Heart right ventricle (tissue), 16 donors: ENCODE results near the gene FANCI. TPM values are rescaled to one million over a fixed set of nuclear protein-coding genes. Genes with fewer than 3 reads are reported as not detected.

Source experiments
- ATAC-seq, 8 donors: fragments of 200-7000 bp; cut with Tn5 transposase; one replicate each; pipeline ENCODE4 v1.9.1; 2020; ENCODE audit warnings: mild to moderate bottlenecking in 8 of 8, moderate library complexity in 8 of 8, moderate number of reproducible peaks in 1 of 8
- DNase-seq, 2 donors: peaks; one replicate each; pipeline ENCODE4 v3.0.0-alpha.2; 2020
- H3K27ac ChIP-seq, 10 donors: fragments of 200-600 bp; sonication (generic) in 2 of 10; one replicate each; pipeline versions ENCODE4 v1.5.0 to v1.8.0; 2020 to 2022; ENCODE audit warnings: mild to moderate bottlenecking in 3 of 10
- H3K27me3 ChIP-seq, 7 donors: fragments of 200-600 bp; one replicate each; pipeline ENCODE4 v1.8.0; 2021 to 2022; ENCODE audit warnings: mild to moderate bottlenecking in 2 of 7
- H3K36me3 ChIP-seq, 9 donors: fragments of 200-600 bp; sonication (generic) in 1 of 9; one replicate each; pipeline versions ENCODE4 v1.5.0 to v1.8.0; 2020 to 2022; ENCODE audit warnings: mild to moderate bottlenecking in 2 of 9
- H3K4me1 ChIP-seq, 9 donors: fragments of 200-600 bp; sonication (generic) in 1 of 9; one replicate each; pipeline versions ENCODE4 v1.5.0 to v1.8.0; 2020 to 2022; ENCODE audit warnings: mild to moderate bottlenecking in 4 of 9
- H3K4me3 ChIP-seq, 10 donors: fragments of 200-600 bp; sonication (generic) in 2 of 10; one replicate each; pipeline versions ENCODE4 v1.5.0 to v1.8.0; 2020 to 2022; ENCODE audit warnings: mild to moderate bottlenecking in 7 of 10, moderate library complexity in 2 of 10
- H3K9me3 ChIP-seq, 11 donors: fragments of 200-600 bp in 10 of 11; sonication (generic) in 2 of 11; one replicate each; pipeline versions ENCODE4 v1.5.0 to v1.8.0; 2013 to 2022; ENCODE audit warnings: mild to moderate bottlenecking in 2 of 11, control low read depth in 1 of 11, moderate library complexity in 1 of 11
- WGBS, 2 donors: extraction: QIAGEN DNeasy Blood & Tissue Kit; methylation state at CpG; one replicate each; pipeline ENCODE4 v1.1.7; 2013; ENCODE audit warnings: inconsistent platforms in 1 of 2; 5-methylcytosine and 5-hydroxymethylcytosine counted together
- intact Hi-C, 10 donors: fragments of 100-400 bp; cut with DNase I; formaldehyde crosslinking; loops; one replicate each; pipeline versions ENCODE4 v1.11.1 to v1.14.2; 2022
- polyA plus RNA-seq, 2 donors: library from polyadenylated mRNA; stranded (reverse); fragments of 200-250 nt; gene quantifications; one replicate each; pipeline ENCODE4 v1.2.3, GENCODE V29; 2013
- total RNA-seq, 10 donors: library from RNA; stranded (reverse); fragmentation: NEBNext Ultra II Directional in 3 of 10; extraction: Animal tissue kit (Norgen Biotek cat#: 25700) in 3 of 10; gene quantifications; one replicate each; pipeline versions ENCODE4 v1.2.1 to v1.2.4, GENCODE V29; 2021 to 2023
- TF ChIP-seq, protein P1 (sequence below), 9 donors: fragments of 200-600 bp; sonication (generic) in 2 of 9; IDR thresholded peaks; one replicate each; pipeline versions ENCODE4 v1.5.0 to v1.8.0; 2021 to 2022; ENCODE audit warnings: antibody characterized with exemption in 9 of 9, mild to moderate bottlenecking in 5 of 9, moderate library complexity in 1 of 9
- donor health status: Arrhythmogenic right ventricular cardiomyopathy.
- donor health status: ischemic (EF 13 %, LVEDD 7.1; RV severe dilation, severe dysfunction).
- donor health status: healthy with polysubstance abuse.
- donor health status: DM: no; HTN: yes; CAD: no.
- donor health status: DM: no; HTN: no; CAD: no.
- donor health status: ischemic (EF 25% LVEDD 6.9; RV normal size, moderate dysfunction).
- donor health status: ischemic (EF 25% LVEDD 5.7; RV mildly dilated, moderate dysfunction).
- donor health status: healthy.
- donor health status: DM: yes; HTN: yes; CAD: no.
- donor health status: Ischemic cardiomyopathy.
- donor health status: ischemic (EF 35%, LVEDD 5.7; RV mildly dilated, moderate dysfunction).
- donor health status: nonischemic (EF 11% LVEDD 7.7; RV severe dilation, severe dysfunction).
- donor health status: DM: yes; HTN: yes; CAD: no.
- donor health status: PGD.
- donor health status: ischemic (EF 29% LVEDD 5.4; RV normal size, mild dysfunction).
- donor health status: nonischemic (EF 23%, LVEDD 6.1; RV moderate dilation, normal function).

Gene FANCI
- total and polyA plus RNA-seq, 12 donors: 1.3 to 9.9 (median 2.5) TPM

DNA sequence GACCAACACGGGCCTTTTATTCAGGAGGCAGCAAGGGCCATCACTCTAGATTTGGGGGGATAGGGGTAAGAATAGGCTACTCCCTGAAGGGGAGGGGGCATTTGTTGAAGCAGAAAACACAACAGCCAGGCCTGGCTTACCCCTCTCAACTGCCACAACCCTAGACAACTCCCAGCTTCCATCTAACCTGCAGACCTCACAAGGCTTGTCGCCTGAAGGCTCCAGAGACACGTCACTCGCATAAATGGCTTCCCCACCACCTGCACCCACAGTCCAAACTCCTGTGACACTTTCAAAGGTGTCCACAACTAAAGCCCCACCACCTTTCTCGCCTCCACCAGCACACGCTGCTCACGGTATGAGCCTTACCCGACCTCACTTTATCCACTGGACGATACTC, 75.9 kb downstream of the FANCI start:
- H3K36me3 ChIP-seq: peaks cover 11 to 100% (median 81%) of the 10 kb centered on the region in 9 donors
- DNase-seq (no peak), ATAC-seq (no peak)
- no peak overlapping the region for H3K27ac ChIP-seq
- no peaks in the 10 kb centered on the region for H3K9me3 ChIP-seq
- intact Hi-C loops: loop anchor here in 1 of 10 donors (10.0 kb wide), 1 partner anchor 65 kb away; no protein-coding TSS in a partner anchor
- H3K4me1 ChIP-seq: no peaks in the 10 kb centered on the region
- H3K27me3 ChIP-seq: no peaks in the 10 kb centered on the region
- TF ChIP-seq, protein P1, sequence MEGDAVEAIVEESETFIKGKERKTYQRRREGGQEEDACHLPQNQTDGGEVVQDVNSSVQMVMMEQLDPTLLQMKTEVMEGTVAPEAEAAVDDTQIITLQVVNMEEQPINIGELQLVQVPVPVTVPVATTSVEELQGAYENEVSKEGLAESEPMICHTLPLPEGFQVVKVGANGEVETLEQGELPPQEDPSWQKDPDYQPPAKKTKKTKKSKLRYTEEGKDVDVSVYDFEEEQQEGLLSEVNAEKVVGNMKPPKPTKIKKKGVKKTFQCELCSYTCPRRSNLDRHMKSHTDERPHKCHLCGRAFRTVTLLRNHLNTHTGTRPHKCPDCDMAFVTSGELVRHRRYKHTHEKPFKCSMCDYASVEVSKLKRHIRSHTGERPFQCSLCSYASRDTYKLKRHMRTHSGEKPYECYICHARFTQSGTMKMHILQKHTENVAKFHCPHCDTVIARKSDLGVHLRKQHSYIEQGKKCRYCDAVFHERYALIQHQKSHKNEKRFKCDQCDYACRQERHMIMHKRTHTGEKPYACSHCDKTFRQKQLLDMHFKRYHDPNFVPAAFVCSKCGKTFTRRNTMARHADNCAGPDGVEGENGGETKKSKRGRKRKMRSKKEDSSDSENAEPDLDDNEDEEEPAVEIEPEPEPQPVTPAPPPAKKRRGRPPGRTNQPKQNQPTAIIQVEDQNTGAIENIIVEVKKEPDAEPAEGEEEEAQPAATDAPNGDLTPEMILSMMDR (IDR thresholded peaks at IDR 0.05): no peak
- H3K4me3 ChIP-seq: no peak overlapping the region
- 89 to 92% methylated on average over 9 of the region's 9 CpGs for WGBS, 2 donors

DNA sequence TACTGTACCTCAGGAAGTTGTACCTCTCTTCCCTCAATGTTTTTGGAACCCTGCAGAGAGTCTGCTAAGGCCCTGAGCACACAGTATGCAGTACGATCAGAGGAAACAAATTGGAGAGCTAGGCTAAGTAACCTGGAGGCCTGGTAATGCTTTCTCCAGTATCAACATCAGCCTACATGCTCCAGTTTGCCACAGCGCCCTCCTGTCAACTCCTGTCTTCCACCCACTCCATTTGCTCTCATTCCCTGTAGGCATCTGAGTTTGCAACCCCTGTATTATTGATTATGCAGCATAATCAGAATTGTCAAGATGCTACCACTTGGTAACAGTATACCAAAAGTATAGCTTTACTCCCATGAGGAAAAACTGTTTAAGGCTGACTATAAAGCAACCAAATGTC, 76.4 kb downstream of the FANCI start:
- Histone ChIP-seq H3K36me3 (peaks cover 13 to 100% (median 83%) of the 10 kb centered on the region in 9 donors), H3K4me3 (no peak overlapping the region), H3K27ac (no peak overlapping the region), H3K4me1 (no peaks in the 10 kb centered on the region), H3K27me3 (no peaks in the 10 kb centered on the region), H3K9me3 (no peaks in the 10 kb centered on the region)
- TF ChIP-seq, protein P1 (IDR thresholded peaks at IDR 0.05): no peak
- ATAC-seq: no peak
- 85 to 96% methylated on average over 2 of the region's 2 CpGs for WGBS, 2 donors
- no peak for DNase-seq
- intact Hi-C loops: loop anchor here in 1 of 10 donors (10.0 kb wide), 1 partner anchor 65 kb away; no protein-coding TSS in a partner anchor

DNA sequence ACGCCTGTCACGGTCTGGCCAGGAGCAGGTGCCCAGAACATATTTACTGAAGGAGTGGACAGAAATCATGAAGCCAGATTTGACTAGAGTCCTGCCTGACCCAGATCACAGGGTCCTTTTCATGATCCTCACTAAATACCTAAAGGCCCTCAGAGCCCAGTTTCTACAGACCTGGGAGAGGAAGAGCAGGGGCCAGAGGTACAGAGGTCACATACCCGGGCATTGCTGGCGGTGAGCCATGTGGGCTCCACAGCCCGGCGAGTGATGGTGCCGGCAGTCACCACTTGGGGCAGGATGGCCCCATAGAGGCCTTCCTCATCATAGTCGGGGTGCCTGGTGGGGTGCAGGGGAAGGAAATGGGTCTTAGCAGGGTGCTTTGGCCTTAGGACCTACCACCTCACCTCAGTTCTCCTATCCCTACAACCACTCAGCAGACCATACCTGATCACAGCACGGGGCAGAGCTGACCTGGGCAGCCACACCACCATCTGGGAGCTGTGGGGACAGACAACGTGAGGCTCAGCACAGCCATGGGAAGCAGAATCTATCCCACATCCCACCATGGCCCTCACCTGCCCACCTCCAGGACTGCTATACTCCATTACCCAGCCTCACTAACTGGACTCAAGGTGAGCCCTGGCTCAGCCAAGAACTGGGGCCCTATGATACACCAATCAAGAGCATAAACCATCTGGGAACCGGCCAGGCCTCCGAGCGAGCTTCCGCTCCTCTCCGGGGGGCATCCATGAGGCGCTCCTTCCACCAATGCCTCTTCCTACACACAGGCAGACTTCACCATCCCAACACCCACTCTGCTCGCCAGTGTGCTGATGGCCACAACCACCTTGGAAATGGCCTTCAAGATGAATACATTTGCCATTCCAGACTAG, 78.0 kb downstream of the FANCI start:
- TF ChIP-seq, protein P1 (IDR thresholded peaks at IDR 0.05): no peak
- intact Hi-C loops: loop anchor here in 1 of 10 donors (10.0 kb wide), 1 partner anchor 63 kb away; no protein-coding TSS in a partner anchor
- H3K36me3 ChIP-seq: peaks cover 18 to 100% (median 87%) of the 10 kb centered on the region in 9 donors
- no peaks in the 10 kb centered on the region for H3K27me3 ChIP-seq
- DNase-seq (no peak), ATAC-seq (peak in 2 of 8 donors; percentile 8 to 10)
- H3K4me1 ChIP-seq: no peaks in the 10 kb centered on the region
- no peak overlapping the region for H3K4me3 ChIP-seq
- no peak overlapping the region for H3K27ac ChIP-seq
- no peaks in the 10 kb centered on the region for H3K9me3 ChIP-seq
- WGBS, 2 donors: 82 to 85% methylated on average over 17 of the region's 17 CpGs

DNA sequence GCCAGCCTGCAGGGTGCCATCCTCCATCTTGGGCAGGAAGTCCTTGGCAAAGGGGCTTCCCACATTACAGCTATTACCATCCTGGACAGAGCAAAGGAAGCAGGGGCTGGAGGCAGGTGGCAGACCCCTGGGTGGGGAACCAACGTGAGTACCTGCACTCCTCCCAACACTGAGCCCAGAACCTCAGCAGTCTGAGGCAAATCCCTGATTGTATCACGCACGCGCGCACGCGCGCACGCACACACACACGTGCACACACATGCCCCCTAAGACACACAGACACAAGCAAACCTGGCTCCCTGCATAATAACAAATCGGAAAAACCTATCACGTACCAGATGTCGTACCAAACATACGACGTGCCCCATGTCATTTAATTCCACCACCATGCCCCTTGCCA, 79.0 kb downstream of the FANCI start:
- ATAC-seq (no peak), DNase-seq (no peak)
- TF ChIP-seq, protein P1 (IDR thresholded peaks at IDR 0.05): no peak
- WGBS, 2 donors: 92 to 97% methylated on average over 15 of the region's 15 CpGs
- no peak overlapping the region for H3K27ac ChIP-seq
- peaks cover 0 to 5% (median 0%) of the 10 kb centered on the region in 9 donors for H3K4me1 ChIP-seq
- no peaks in the 10 kb centered on the region for H3K9me3 ChIP-seq
- peaks cover 22 to 100% (median 85%) of the 10 kb centered on the region in 9 donors for H3K36me3 ChIP-seq
- no peak overlapping the region for H3K4me3 ChIP-seq
- intact Hi-C loops: loop anchor here in 1 of 10 donors (10.0 kb wide), 1 partner anchor 62 kb away; no protein-coding TSS in a partner anchor
- H3K27me3 ChIP-seq: no peaks in the 10 kb centered on the region
